GM12801 (cell line): Measurements from ENCODE around the gene ATP8B3.

ENCODE experiments used
- CTCF ChIP-seq: IDR thresholded peaks from one replicate; pipeline ENCODE4 v1.5.1; 2011; ENCODE audit warnings: control low read depth; ENCODE audit not compliant: insufficient read length; ENCODE audit errors: extremely low read depth

Gene ATP8B3

DNA sequence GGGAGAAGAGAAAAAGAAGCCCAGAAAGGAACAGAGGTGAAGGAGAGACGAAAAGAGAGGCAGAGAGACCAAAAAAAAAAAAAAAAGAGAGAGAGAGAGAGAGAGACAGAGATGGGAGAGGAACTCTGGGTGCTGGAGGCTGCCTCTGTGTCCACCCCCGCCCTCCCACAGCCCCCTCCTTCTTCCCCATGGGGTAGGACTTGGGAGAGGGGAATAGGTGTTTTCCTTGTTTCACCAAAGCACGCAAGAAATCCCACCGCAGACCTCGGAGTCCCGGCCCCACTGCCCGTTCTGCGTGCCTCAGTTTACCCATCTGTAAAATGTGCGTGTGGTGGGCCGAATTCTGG lies 53.9 kb downstream of the ATP8B3 start:
- TF ChIP-seq CTCF = no peak

- no peak for TF ChIP-seq CTCF
Observed at GRCh38 chr19:1757468-1758230, 54.4 kb downstream of the ATP8B3 start.

- no peak for TF ChIP-seq CTCF
Observed at GRCh38 chr19:1756705-1757465, 55.2 kb downstream of the ATP8B3 start.

GRCh38 chr19:1756264-1756663 lies 55.8 kb downstream of the ATP8B3 start:
- no peak for TF ChIP-seq CTCF

DNA sequence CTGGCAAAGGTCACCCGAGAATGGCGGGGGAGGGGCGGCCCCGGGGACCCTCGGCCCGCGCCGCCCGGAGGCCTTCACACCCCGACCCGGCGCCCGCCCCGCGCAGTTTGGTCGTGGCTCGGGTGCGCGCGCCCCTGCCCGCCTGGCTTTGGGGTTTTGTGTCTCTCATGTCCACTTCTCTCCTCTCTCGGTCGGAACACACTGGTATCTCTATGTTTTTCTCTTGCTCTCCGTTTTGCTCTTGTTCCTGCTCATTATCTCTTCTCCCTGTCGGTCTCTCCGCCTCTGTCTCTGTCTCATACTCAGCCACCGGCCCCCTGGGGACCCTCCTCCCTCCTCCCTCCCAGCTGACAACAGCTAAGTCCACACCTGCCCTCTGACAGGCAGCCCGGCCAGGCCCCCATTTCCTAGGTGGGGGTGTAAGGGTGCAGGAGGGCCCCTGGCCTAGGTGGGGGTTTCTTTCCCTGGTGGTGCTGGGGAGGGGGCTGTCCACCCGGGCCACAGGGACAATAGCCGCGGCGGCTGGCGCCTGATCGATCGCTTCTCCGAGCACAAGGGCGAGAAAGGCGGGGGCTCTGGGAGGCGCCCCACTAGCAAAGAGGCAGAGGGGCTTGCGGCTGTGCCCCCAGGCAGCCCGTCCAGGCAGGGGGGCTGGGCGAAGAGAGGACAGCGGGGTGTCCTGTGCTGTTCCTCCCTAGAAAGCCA lies 56.5 kb downstream of the ATP8B3 start:
- no peak for TF ChIP-seq CTCF

DNA sequence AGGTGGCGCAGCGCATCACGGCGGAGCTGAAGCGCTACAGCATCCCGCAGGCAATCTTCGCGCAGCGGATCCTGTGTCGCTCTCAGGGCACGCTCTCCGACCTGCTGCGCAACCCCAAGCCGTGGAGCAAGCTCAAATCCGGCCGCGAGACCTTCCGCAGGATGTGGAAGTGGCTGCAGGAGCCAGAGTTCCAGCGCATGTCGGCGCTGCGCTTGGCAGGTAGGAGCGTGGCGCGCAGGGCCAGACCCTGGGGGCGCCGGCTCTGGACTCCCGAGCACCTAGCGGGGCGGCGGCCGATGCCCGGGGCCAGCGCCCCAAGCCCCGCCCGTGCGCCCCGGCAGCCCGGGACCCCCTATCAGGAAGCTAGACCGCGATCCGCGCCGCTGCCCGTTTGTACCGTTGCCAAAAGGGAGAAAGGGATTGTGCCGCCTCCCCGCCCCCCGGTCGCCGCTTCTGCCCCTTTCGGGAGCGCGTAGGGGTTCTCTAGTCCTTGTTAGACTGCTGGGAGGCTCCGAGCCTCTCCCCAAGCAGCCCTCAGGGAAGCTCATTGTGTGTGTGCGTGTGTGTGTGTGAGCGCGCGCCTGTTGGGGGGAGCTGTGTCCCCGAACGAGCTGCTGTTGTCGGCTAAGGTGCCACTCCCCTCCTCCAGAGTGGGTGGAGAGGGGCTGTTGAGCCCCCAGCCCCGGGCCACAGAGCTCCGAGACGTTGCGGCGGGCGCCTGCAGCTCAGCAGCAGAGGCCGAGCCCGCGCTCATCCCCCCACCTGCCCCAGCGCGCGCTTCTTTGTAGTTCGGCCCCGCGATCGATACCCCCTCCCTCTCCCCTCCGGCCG lies 57.2 kb downstream of the ATP8B3 start:
- TF ChIP-seq CTCF = no peak

- TF ChIP-seq CTCF = no peak
Observed at GRCh38 chr19:1754018-1754635, 57.9 kb downstream of the ATP8B3 start.
